ENCODE data around the gene EPS8. TPM values are rescaled to one million over a fixed set of nuclear protein-coding genes. Genes with fewer than 3 reads are reported as not detected.
A peak's percentile ranks its signal among the peaks of the same experiment; 100 is the strongest.

EPS8 gene
- total RNA-seq, 1 donor = 192 TPM

DNA sequence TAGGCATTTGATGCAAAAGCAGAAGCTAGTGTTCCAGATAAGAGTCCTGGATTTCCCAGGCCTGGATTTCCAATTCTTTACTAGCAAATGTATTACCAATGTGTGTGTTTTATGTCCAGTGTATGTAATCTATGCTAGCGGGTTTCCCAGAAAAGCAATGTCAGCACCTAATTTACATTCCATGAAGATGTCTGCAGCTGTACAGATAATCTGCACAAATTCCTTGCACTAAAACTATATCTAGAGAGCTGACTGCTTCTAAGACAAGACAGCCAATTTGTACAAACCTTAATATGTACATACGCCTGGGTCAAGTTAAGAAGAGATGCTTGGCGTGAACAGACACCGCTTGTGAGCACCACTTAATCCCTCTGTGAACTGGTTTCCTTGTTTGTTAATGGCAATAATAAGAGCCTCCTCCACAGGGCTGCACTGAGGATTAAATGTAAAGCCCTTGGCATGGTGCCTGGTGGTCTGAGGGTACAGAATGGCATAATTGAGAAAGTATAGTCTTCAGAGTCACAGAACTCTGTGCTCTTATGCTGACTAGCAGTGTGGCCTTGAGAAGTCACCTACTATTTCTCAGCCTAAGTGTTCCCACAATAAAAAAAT is 185.6 kb downstream of the EPS8 start:
- H3K4me3 ChIP-seq (ENCODE audit: low read depth, low read length) = no peak overlapping the region
- TF ChIP-seq, protein P1, sequence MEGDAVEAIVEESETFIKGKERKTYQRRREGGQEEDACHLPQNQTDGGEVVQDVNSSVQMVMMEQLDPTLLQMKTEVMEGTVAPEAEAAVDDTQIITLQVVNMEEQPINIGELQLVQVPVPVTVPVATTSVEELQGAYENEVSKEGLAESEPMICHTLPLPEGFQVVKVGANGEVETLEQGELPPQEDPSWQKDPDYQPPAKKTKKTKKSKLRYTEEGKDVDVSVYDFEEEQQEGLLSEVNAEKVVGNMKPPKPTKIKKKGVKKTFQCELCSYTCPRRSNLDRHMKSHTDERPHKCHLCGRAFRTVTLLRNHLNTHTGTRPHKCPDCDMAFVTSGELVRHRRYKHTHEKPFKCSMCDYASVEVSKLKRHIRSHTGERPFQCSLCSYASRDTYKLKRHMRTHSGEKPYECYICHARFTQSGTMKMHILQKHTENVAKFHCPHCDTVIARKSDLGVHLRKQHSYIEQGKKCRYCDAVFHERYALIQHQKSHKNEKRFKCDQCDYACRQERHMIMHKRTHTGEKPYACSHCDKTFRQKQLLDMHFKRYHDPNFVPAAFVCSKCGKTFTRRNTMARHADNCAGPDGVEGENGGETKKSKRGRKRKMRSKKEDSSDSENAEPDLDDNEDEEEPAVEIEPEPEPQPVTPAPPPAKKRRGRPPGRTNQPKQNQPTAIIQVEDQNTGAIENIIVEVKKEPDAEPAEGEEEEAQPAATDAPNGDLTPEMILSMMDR (IDR thresholded peaks at IDR 0.05; ENCODE audit: insufficient read depth, low read length) = no peak
- DNase-seq (ENCODE audit: low read depth) = no peak

DNA sequence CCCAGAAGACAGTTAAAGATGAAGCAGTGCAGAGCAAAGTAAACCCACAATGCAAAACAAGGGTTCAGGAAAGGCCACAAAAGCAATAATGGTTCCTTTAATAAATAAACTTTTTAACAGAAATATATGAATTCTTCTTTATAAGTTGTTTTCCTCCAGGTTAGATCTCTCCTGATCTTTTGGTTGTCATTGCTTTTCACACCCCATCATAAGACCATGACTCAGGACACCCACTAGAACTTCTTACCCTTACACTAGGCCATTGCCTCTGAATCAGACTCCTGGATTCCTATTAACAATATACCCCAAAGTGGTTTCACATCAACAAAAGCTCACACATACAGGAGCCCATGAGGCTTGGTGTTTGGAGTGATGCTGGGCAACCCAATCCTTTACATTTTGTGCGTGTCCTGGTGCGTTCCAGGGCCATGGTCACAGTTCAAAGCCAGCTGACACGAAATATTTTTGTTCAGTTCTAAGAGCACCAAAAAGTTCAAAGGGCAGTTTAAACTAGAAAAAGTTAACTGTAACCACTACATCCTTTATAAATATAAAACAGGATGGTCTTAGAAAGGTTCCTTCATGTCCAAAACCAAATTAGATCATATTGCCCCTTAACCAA is 187.0 kb downstream of the EPS8 start:
- DNase-seq (ENCODE audit: low read depth) = no peak
- no peak overlapping the region for H3K4me3 ChIP-seq (ENCODE audit: low read depth, low read length)
- TF ChIP-seq, protein P1 (IDR thresholded peaks at IDR 0.05; ENCODE audit: insufficient read depth, low read length) = no peak

DNA sequence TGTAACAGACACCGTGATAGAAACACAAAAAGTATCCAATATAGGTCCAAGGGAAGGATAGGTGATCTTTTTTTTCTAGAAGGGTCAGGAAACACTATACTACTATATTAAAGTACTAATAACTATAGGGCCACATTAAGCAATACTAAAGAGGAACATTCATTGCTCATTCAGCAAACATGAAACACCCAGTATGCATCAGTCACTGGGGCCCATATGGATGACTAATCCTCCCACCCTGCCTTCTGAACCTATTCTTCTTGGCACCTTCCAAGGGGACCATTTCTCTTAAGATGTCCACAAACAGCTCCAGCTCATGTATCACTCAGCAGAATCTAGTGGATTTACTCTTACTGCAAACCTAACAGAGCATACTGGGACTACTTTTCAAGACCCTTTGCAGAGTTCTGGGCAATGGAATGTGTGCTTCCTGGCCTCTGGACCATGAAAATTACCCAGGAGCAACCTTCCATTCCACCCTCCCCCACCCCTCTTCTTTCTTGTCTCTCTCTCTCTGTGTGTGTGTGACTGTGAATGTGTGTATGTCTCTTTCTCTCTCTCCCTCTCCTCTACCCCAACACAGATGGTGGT is 187.9 kb downstream of the EPS8 start:
- no peak overlapping the region for H3K4me3 ChIP-seq (ENCODE audit: low read depth, low read length)
- peak; percentile 91 for DNase-seq (ENCODE audit: low read depth)
- TF ChIP-seq, protein P1 (IDR thresholded peaks at IDR 0.05; ENCODE audit: insufficient read depth, low read length) = no peak

DNA sequence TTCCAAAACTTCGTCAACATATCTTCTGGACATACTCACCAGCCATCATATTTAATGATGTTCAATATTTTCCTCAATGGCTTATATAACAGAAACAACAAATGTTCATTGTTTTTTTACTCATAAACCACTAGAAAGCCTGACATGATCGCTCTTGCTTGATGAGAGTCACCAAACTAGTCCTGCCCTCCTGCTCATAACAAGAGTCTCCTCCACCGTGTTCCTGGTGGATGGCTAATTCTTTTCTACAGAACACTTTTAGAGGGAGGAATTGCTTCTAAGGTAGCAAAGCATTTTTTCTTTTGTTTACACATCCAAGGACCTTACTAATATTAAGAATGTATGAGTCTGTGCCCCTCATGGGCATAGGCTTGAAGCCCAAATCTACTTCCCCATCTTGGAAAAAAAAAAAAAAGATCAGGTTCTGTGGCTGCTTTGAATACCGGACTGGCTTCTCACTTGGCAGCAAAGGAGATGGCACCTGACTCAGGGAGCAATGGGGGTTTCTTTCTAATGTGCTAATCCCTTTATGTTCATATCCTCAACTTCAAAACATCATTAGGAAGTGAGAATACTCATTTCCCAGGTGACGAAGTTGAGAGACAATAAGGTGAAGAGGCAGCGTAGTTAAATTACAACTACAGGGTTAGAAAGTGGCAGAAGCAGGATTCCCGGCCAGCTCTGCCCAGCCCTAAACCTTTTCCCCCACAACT is 188.8 kb downstream of the EPS8 start:
- TF ChIP-seq, protein P1 (IDR thresholded peaks at IDR 0.05; ENCODE audit: insufficient read depth, low read length) = no peak
- H3K4me3 ChIP-seq (ENCODE audit: low read depth, low read length) = no peak overlapping the region
- peak; percentile 17 for DNase-seq (ENCODE audit: low read depth)

DNA sequence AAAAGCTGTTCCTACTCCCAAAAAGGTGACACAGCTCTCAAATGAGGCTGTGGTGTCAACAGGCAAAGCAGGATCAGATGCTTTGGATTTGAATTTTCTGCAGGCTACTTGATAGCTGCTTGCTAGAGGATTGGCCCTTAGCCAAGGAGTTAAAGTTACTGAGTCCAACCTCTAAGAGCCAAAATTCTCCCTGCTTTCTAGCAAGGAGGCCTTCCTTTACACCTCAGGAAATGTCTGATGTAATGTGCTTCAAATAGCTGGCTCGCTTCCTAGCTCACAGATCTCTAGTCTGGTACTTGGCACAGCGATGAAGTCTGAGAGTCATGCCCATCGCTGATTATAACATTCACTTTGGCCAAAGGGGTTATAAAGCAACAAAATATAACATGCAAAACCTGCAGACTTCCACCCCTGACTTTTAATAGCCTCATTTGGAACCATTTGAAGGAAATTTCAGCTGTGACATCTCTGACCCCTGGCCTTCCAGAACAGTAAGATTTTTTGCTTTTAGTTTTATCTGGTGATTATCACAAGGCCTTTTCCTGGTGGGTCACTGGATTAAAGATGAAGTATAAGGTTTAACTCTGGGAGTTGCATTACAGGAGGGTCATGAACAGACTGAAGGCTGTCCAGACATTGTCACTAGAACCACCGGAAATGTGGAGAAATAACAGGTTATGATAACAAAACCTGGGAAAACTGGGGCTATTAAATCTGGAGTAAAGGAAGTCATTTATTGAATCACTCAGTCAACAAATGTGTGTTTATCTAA is 189.7 kb downstream of the EPS8 start:
- TF ChIP-seq, protein P1 (IDR thresholded peaks at IDR 0.05; ENCODE audit: insufficient read depth, low read length) = no peak
- H3K4me3 ChIP-seq (ENCODE audit: low read depth, low read length) = no peak overlapping the region
- DNase-seq (ENCODE audit: low read depth) = peak; percentile 99

DNA sequence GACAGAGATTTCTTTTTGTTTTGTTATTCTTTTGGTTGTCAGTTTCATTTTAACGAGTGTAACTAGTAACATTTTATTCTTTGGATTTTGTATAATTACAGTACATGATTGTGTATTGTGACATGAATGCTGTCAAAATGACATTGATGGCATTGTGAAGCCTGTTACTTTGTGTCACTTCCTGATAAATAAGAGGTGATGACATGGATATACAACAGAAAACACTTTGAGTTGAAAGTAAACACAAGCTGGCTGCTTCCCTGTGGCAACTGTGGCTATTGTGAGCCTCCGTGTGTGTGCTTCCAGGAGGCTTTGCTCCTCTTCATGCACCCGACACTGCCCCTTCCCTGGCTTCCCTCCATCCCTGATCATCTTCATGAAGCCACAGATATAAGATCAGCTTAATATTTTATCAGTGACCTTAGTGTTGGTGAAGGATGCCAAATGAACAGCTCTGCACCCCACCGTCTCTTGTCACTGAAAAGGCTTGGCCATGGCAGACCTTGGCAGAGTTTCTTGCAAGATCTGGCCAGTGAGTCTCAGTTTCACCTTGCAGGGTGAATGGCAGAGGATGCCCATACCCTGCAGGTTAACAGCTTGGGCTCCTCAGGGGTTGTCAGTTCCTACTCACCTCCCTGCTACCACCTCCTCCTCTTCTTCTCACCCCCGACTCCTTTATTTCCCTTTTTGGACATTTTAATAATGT is 191.9 kb downstream of the EPS8 start:
- H3K4me3 ChIP-seq (ENCODE audit: low read depth, low read length) = no peak overlapping the region
- DNase-seq (ENCODE audit: low read depth) = no peak
- TF ChIP-seq, protein P1 (IDR thresholded peaks at IDR 0.05; ENCODE audit: insufficient read depth, low read length) = no peak
